Activated CD4-positive, alpha-beta T cell treated with anti-CD3 and anti-CD28 coated beads, Interleukin-2, Interleukin-4, amounts not matched to agents 100 ng/mL and 50 ng/mL, durations not matched to agents 16 hours and 8 hours (primary cell): Measurements from ENCODE around the gene TRIM33.
A peak's percentile ranks its signal among the peaks of the same experiment; 100 is the strongest.

Experiments
- DNase-seq: peaks from one replicate; pipeline ENCODE4 v3.0.0-alpha.2; 2020; ENCODE audit warnings: low spot score

TRIM33 gene

GRCh38 chr1:114350731-114351445, 160.1 kb downstream of the TRIM33 start:
- no peak for DNase-seq

- no peak for DNase-seq
Measured at GRCh38 chr1:114349891-114350605, 161.0 kb downstream of the TRIM33 start.

GRCh38 chr1:114347431-114348209, 163.4 kb downstream of the TRIM33 start:
- no peak for DNase-seq

GRCh38 chr1:114346480-114347029, 164.4 kb downstream of the TRIM33 start:
- peak; percentile 97 for DNase-seq

- no peak for DNase-seq
Measured at GRCh38 chr1:114345930-114346479, 165.0 kb downstream of the TRIM33 start.

- no peak for DNase-seq
Measured at GRCh38 chr1:114344656-114345055, 166.3 kb downstream of the TRIM33 start.
